HUES6 (cell line): ENCODE data around the gene PKNOX2.

Experiments used
- H3K27ac ChIP-seq: 2 replicates; pipeline ENCODE4 v1.7.0; 2013; ENCODE audit warnings: low read depth, mild to moderate bottlenecking, low read length, inconsistent platforms
- H3K27me3 ChIP-seq: 2 replicates; pipeline ENCODE4 v1.6.1; 2013; ENCODE audit warnings: low read length; ENCODE audit not compliant: control insufficient read depth, insufficient read depth
- H3K36me3 ChIP-seq: 2 replicates; pipeline ENCODE4 v1.6.1; 2013; ENCODE audit warnings: low read length; ENCODE audit not compliant: control insufficient read depth, insufficient read depth
- H3K4me1 ChIP-seq: 2 replicates; pipeline ENCODE4 v1.6.1; 2013; ENCODE audit warnings: low read length; ENCODE audit not compliant: control insufficient read depth, insufficient read depth
- H3K4me3 ChIP-seq: 2 replicates; pipeline ENCODE4 v1.5.1; 2013; ENCODE audit warnings: low read depth, low read length
- H3K9ac ChIP-seq: one replicate; pipeline ENCODE4 v1.6.1; 2013; ENCODE audit warnings: mild to moderate bottlenecking, low read length
- H3K9me3 ChIP-seq: 2 replicates; pipeline ENCODE4 v1.6.1; 2013; ENCODE audit warnings: low read depth, low read length; ENCODE audit not compliant: control insufficient read depth, insufficient read depth

Gene PKNOX2

GRCh38 chr11:125174057-125174456 lies 9.5 kb downstream of the PKNOX2 start:
- Histone ChIP-seq H3K9ac (no peak overlapping the region), H3K27ac (no peak overlapping the region), H3K36me3 (no peaks in the 10 kb centered on the region), H3K9me3 (no peaks in the 10 kb centered on the region), H3K4me3 (no peak overlapping the region), H3K27me3 (peaks cover 33% of the 10 kb centered on the region), H3K4me1 (peaks cover 44% of the 10 kb centered on the region)

GRCh38 chr11:125174686-125175085 lies 10.1 kb downstream of the PKNOX2 start:
- Histone ChIP-seq H3K4me1 (peaks cover 37% of the 10 kb centered on the region), H3K9me3 (no peaks in the 10 kb centered on the region), H3K4me3 (no peak overlapping the region), H3K36me3 (no peaks in the 10 kb centered on the region), H3K27ac (no peak overlapping the region), H3K27me3 (peaks cover 26% of the 10 kb centered on the region), H3K9ac (no peak overlapping the region)

- no peak overlapping the region for H3K9ac ChIP-seq
- no peak overlapping the region for H3K4me3 ChIP-seq
- no peaks in the 10 kb centered on the region for H3K9me3 ChIP-seq
- H3K27me3 ChIP-seq: peaks cover 22% of the 10 kb centered on the region
- H3K27ac ChIP-seq: no peak overlapping the region
- H3K36me3 ChIP-seq: no peaks in the 10 kb centered on the region
- H3K4me1 ChIP-seq: peaks cover 37% of the 10 kb centered on the region
These were observed 10.6 kb downstream of the PKNOX2 start for GRCh38 chr11:125175166-125175565.

- Histone ChIP-seq H3K9me3 (no peaks in the 10 kb centered on the region), H3K27me3 (peaks cover 18% of the 10 kb centered on the region), H3K27ac (no peak overlapping the region), H3K4me3 (no peak overlapping the region), H3K36me3 (no peaks in the 10 kb centered on the region), H3K9ac (no peak overlapping the region), H3K4me1 (peaks cover 38% of the 10 kb centered on the region)
These were observed 11.5 kb downstream of the PKNOX2 start for GRCh38 chr11:125175896-125176575.

- peaks cover 13% of the 10 kb centered on the region for H3K27me3 ChIP-seq
- no peaks in the 10 kb centered on the region for H3K9me3 ChIP-seq
- no peak overlapping the region for H3K9ac ChIP-seq
- H3K4me3 ChIP-seq: no peak overlapping the region
- H3K27ac ChIP-seq: no peak overlapping the region
- no peaks in the 10 kb centered on the region for H3K36me3 ChIP-seq
- peaks cover 32% of the 10 kb centered on the region for H3K4me1 ChIP-seq
These were observed 12.3 kb downstream of the PKNOX2 start for GRCh38 chr11:125176866-125177265.

- H3K9ac ChIP-seq: no peak overlapping the region
- no peaks in the 10 kb centered on the region for H3K36me3 ChIP-seq
- H3K4me3 ChIP-seq: no peak overlapping the region
- no peaks in the 10 kb centered on the region for H3K9me3 ChIP-seq
- H3K27ac ChIP-seq: no peak overlapping the region
- H3K27me3 ChIP-seq: peaks cover 6% of the 10 kb centered on the region
- H3K4me1 ChIP-seq: peaks cover 29% of the 10 kb centered on the region
These were observed 13.0 kb downstream of the PKNOX2 start for GRCh38 chr11:125177543-125177942.

- H3K9ac ChIP-seq: no peak overlapping the region
- no peak overlapping the region for H3K27ac ChIP-seq
- no peaks in the 10 kb centered on the region for H3K9me3 ChIP-seq
- peaks cover 29% of the 10 kb centered on the region for H3K4me1 ChIP-seq
- H3K4me3 ChIP-seq: no peak overlapping the region
- peaks cover 4% of the 10 kb centered on the region for H3K27me3 ChIP-seq
- no peaks in the 10 kb centered on the region for H3K36me3 ChIP-seq
These were observed 14.8 kb downstream of the PKNOX2 start for GRCh38 chr11:125179346-125179745.

- no peaks in the 10 kb centered on the region for H3K9me3 ChIP-seq
- peaks cover 4% of the 10 kb centered on the region for H3K27me3 ChIP-seq
These were observed 15.3 kb downstream of the PKNOX2 start for GRCh38 chr11:125179895-125180294.

GRCh38 chr11:125180413-125181305 lies 16.1 kb downstream of the PKNOX2 start:
- H3K4me3 ChIP-seq: no peak overlapping the region
- no peak overlapping the region for H3K9ac ChIP-seq
- peaks cover 4% of the 10 kb centered on the region for H3K27me3 ChIP-seq
- H3K27ac ChIP-seq: no peak overlapping the region
- no peaks in the 10 kb centered on the region for H3K36me3 ChIP-seq
- H3K4me1 ChIP-seq: peaks cover 29% of the 10 kb centered on the region
- no peaks in the 10 kb centered on the region for H3K9me3 ChIP-seq

More at GRCh38 chr11:125179895-125180294, 15.3 kb downstream of the PKNOX2 start:
- Histone ChIP-seq H3K4me1 (peaks cover 29% of the 10 kb centered on the region), H3K27ac (no peak overlapping the region), H3K9ac (no peak overlapping the region), H3K36me3 (no peaks in the 10 kb centered on the region), H3K4me3 (no peak overlapping the region)

GRCh38 chr11:125182573-125182972 lies 18.0 kb downstream of the PKNOX2 start:
- Histone ChIP-seq H3K27ac (no peak overlapping the region), H3K9me3 (no peaks in the 10 kb centered on the region), H3K9ac (no peak overlapping the region), H3K4me3 (no peak overlapping the region), H3K36me3 (no peaks in the 10 kb centered on the region), H3K27me3 (peaks cover 4% of the 10 kb centered on the region), H3K4me1 (peaks cover 16% of the 10 kb centered on the region)

- Histone ChIP-seq H3K36me3 (no peaks in the 10 kb centered on the region), H3K27ac (no peak overlapping the region), H3K4me3 (no peak overlapping the region), H3K9ac (no peak overlapping the region), H3K27me3 (peaks cover 3% of the 10 kb centered on the region; the same call in 1 of the 2 replicates), H3K9me3 (no peaks in the 10 kb centered on the region), H3K4me1 (peaks cover 14% of the 10 kb centered on the region)
These were observed 19.1 kb downstream of the PKNOX2 start for GRCh38 chr11:125183641-125184040.
